H1 (cell line): ENCODE results near the gene JPH3.

Source experiments
- CTBP2 ChIP-seq: IDR thresholded peaks from 2 replicates; pipeline ENCODE4 v1.7.0; 2011; ENCODE audit warnings: borderline replicate concordance, mild to moderate bottlenecking, moderate library complexity, mixed read lengths, low read length; ENCODE audit not compliant: insufficient read depth, insufficient read length
- CTCF ChIP-seq, 3 experiments: IDR thresholded peaks; 1 replicate in 2 of 3; 2 replicates in 1 of 3; pipeline versions ENCODE4 v1.5.1 to v1.6.1; 2011; ENCODE audit warnings: low read length in 3 of 3, mild to moderate bottlenecking in 3 of 3, inconsistent platforms in 2 of 3, low read depth in 1 of 3, moderate library complexity in 1 of 3; ENCODE audit not compliant: insufficient read depth in 1 of 3; ENCODE audit errors: control extremely low read depth in 1 of 3
- GTF2F1 ChIP-seq: IDR thresholded peaks from 2 replicates; pipeline ENCODE4 v1.6.1; 2012; ENCODE audit warnings: low read depth, low read length, improper control_type of control experiment, borderline replicate concordance

DNA sequence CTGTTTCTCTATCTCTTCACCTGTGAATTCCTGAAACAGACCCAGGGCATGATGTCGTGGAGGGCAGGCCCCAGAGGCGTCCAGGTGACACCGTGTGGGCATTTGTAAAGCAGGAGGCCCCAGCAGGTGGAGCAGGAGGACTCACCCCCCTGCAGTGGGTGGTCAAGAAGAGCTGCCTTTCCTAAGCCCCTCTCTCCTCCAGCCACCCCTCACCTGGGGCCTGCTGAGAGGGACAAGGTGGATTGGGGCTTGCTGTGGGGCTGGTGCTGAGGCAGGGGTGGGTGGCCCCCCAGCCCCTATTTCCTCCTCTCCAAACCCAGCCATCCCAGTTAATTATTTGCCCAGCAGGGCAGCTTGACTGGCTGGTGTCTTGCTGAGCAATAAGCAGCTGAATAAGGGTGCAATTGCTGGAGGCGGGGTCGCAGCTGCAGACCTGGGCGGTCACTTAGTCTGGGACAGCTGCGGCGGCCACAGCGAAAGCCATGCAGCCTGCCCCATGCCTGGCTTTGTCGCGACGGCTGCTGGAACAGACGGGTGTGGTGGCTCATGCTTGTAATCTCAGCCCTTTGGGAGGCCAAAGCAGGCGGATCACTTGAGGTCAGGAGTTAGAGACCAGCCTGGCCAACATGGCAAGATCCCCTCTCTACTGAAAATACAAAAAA, 56.4 kb downstream of the JPH3 start:
- TF ChIP-seq CTBP2 (no peak), GTF2F1 (no peak), CTCF (IDR thresholded peaks at IDR 0.05; ENCODE audit: control extremely low read depth in 1 of 3, insufficient read depth in 1 of 3, low read depth in 1 of 3, low read length in 3 of 3) (no peak)
